Measurements from ENCODE around the gene NRXN3. TPM values are rescaled to one million over a fixed set of nuclear protein-coding genes. Genes with fewer than 3 reads are reported as not detected.

NRXN3 gene
- total and polyA plus RNA-seq, 2 donors (not counting 1 experiment from before 2014, with no cell fraction given), result not detected

GRCh38 chr14:79805636-79806035 is 1635.5 kb downstream of the NRXN3 start:
- peaks cover 7% of the 10 kb centered on the region for H3K9me3 Mint-ChIP-seq (ENCODE audit: insufficient read depth)
- DNase-seq (no peak), ATAC-seq (ENCODE audit: low read depth) (no peak)
- no CpG with 5 or more reads among the region's 1 CpG for WGBS (ENCODE audit: insufficient coverage)
- no peaks in the 10 kb centered on the region for H3K36me3 ChIP-seq (replicated peaks in 1 of 2; ENCODE audit: control extremely low read depth in 1 of 2, control insufficient read depth in 1 of 2, extremely low read depth in 1 of 2, insufficient read depth in 2 of 2, low read length in 1 of 2)
- H3K27me3 Mint-ChIP-seq, result no peaks in the 10 kb centered on the region
- H3K9ac ChIP-seq (ENCODE audit: low read length), result no peak overlapping the region
- H3K27me3 ChIP-seq (replicated peaks in 1 of 4; ENCODE audit: control extremely low read depth in 1 of 4, control insufficient read depth in 3 of 4, insufficient read depth in 4 of 4, low read length in 3 of 4), result no peaks in the 10 kb centered on the region
- no peak overlapping the region for H2AFZ ChIP-seq (ENCODE audit: insufficient read depth, low read depth, low read length, poor library complexity, severe bottlenecking)
- TF ChIP-seq CTCF (IDR thresholded peaks at IDR 0.05) (no peak), EZH2 (IDR thresholded peaks at IDR 0.05; ENCODE audit: borderline replicate concordance, insufficient read depth, low read depth, low read length, poor library complexity, severe bottlenecking) (no peak)
- H3K9me3 ChIP-seq (ENCODE audit: control extremely low read depth in 1 of 3, control insufficient read depth in 2 of 3, insufficient read depth in 1 of 3, low read length in 2 of 3), result peaks cover 0 to 1% (median 0%) of the 10 kb centered on the region in 3 donors
- no peak overlapping the region for H3K27ac Mint-ChIP-seq
- ChIA-PET POLR2A (no interaction called here), CTCF (no interaction called here)
- intact Hi-C loops (cut with micrococcal nuclease), result no loop called here
- no peaks in the 10 kb centered on the region for H4K20me1 ChIP-seq (ENCODE audit: control insufficient read depth, insufficient read depth, low read length, poor library complexity, severe bottlenecking)
- no peak overlapping the region for H3K27ac ChIP-seq (ENCODE audit: low read length in 2 of 2)
- H3K4me1 ChIP-seq (ENCODE audit: control insufficient read depth in 2 of 2, insufficient read depth in 2 of 2, low read length in 2 of 2), result no peaks in the 10 kb centered on the region
- H3K79me2 ChIP-seq (ENCODE audit: control insufficient read depth, insufficient read depth, low read length), result no peaks in the 10 kb centered on the region
- H3K4me3 ChIP-seq (ENCODE audit: control extremely low read depth in 1 of 5, extremely low read depth in 1 of 5, insufficient read depth in 1 of 5, low read depth in 2 of 5, low read length in 4 of 5), result no peak overlapping the region
- H3K4me2 ChIP-seq (replicated peaks; ENCODE audit: low read depth, low read length, poor library complexity, severe bottlenecking), result no peak overlapping the region
- H3K4me1 Mint-ChIP-seq, result no peaks in the 10 kb centered on the region
- no peak overlapping the region for H3K4me3 Mint-ChIP-seq

DNA sequence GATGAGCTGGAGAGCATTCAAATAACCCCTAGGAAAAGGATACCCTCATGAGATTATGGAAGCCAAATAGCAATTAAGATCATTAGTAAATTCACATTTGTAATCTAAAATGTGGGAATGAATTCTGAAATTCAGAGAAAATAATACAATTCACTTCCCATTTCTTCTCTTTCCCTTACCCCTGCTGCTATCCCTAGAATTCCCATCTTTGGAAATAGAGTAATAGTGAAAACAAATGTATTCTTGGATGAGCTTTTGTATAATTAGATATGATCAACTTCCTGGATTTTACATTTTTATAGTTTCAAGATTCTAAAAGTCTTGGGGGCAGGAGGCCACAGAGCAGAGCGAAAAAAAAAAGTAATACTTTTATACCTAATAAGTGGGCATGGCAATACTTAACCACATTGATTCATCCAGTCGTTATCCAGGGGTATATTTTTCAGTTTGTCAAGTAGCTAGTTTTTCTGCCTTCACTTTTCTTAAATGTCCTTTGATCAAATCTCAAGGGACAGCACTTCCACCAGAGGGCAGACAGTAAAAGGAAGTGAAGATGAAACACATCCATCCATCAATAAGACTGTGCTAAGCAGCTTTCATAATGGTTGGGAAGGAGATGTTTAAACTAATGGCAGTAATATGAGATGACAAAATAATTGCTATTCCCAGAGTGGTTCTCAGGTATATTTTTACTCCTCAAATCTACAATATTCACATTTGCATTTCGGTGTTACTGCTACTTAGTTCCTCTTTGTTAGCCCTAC is 1639.9 kb downstream of the NRXN3 start:
- WGBS (ENCODE audit: insufficient coverage), result 100% methylated on average over 1 of the region's 3 CpGs
- Histone ChIP-seq H3K9ac (ENCODE audit: low read length) (no peak overlapping the region), H3K27me3 (replicated peaks in 1 of 4; ENCODE audit: control extremely low read depth in 1 of 4, control insufficient read depth in 3 of 4, insufficient read depth in 4 of 4, low read length in 3 of 4) (no peaks in the 10 kb centered on the region), H2AFZ (ENCODE audit: insufficient read depth, low read depth, low read length, poor library complexity, severe bottlenecking) (no peak overlapping the region), H3K9me3 (ENCODE audit: control extremely low read depth in 1 of 3, control insufficient read depth in 2 of 3, insufficient read depth in 1 of 3, low read length in 2 of 3) (no peaks in the 10 kb centered on the region), H3K4me1 (ENCODE audit: control insufficient read depth in 2 of 2, insufficient read depth in 2 of 2, low read length in 2 of 2) (no peaks in the 10 kb centered on the region), H4K20me1 (ENCODE audit: control insufficient read depth, insufficient read depth, low read length, poor library complexity, severe bottlenecking) (no peaks in the 10 kb centered on the region), H3K79me2 (ENCODE audit: control insufficient read depth, insufficient read depth, low read length) (no peaks in the 10 kb centered on the region), H3K4me3 (ENCODE audit: control extremely low read depth in 1 of 5, extremely low read depth in 1 of 5, insufficient read depth in 1 of 5, low read depth in 2 of 5, low read length in 4 of 5) (no peak overlapping the region), H3K4me2 (replicated peaks; ENCODE audit: low read depth, low read length, poor library complexity, severe bottlenecking) (no peak overlapping the region), H3K27ac (ENCODE audit: low read length in 2 of 2) (no peak overlapping the region), H3K36me3 (replicated peaks in 1 of 2; ENCODE audit: control extremely low read depth in 1 of 2, control insufficient read depth in 1 of 2, extremely low read depth in 1 of 2, insufficient read depth in 2 of 2, low read length in 1 of 2) (no peaks in the 10 kb centered on the region)
- no peak for DNase-seq
- Mint-ChIP-seq H3K4me3 (no peak overlapping the region), H3K4me1 (no peaks in the 10 kb centered on the region), H3K27me3 (no peaks in the 10 kb centered on the region), H3K9me3 (ENCODE audit: insufficient read depth) (peaks cover 4% of the 10 kb centered on the region), H3K27ac (no peak overlapping the region)
- intact Hi-C loops (cut with micrococcal nuclease), result no loop called here
- ChIA-PET CTCF (interaction anchor here (0.6 kb wide), 1 partner anchor 15 kb away, joined by 3 read pairs; no protein-coding TSS in a partner anchor), POLR2A (no interaction called here)
- TF ChIP-seq CTCF (IDR thresholded peaks at IDR 0.05), result no peak
- no peak for TF ChIP-seq EZH2 (IDR thresholded peaks at IDR 0.05; ENCODE audit: borderline replicate concordance, insufficient read depth, low read depth, low read length, poor library complexity, severe bottlenecking)
- no peak for ATAC-seq (ENCODE audit: low read depth)
